NB4 (cell line): ENCODE results near the gene GFRA4.

Source experiments
- DNase-seq: peaks from one replicate; pipeline ENCODE4 v3.0.0; 2010; ENCODE audit warnings: low read depth
- H3K4me3 ChIP-seq: one replicate; pipeline ENCODE4 v1.5.1; 2011; ENCODE audit warnings: mild to moderate bottlenecking, low read depth, low read length, moderate library complexity
- CTCF ChIP-seq: IDR thresholded peaks from one replicate; pipeline ENCODE4 v1.5.1; 2012; ENCODE audit warnings: low read depth, low read length
- MAX ChIP-seq: IDR thresholded peaks from 2 replicates; pipeline ENCODE4 v1.6.1; 2011; ENCODE audit warnings: low read depth, low read length
- MYC ChIP-seq: IDR thresholded peaks from 2 replicates; pipeline ENCODE4 v1.6.1; 2011; ENCODE audit warnings: low read depth, low read length
- POLR2A ChIP-seq: IDR thresholded peaks from 2 replicates; pipeline ENCODE4 v1.6.1; 2011; ENCODE audit warnings: mild to moderate bottlenecking; ENCODE audit not compliant: insufficient read length; ENCODE audit errors: extremely low read depth

The GFRA4 gene

GRCh38 chr20:3660262-3661059 lies 2.7 kb downstream of the GFRA4 start:
- no peak for TF ChIP-seq POLR2A
- no peak for TF ChIP-seq CTCF
- no peak for TF ChIP-seq MYC
- TF ChIP-seq MAX, result no peak
- DNase-seq, result no peak
- no peak overlapping the region for H3K4me3 ChIP-seq

GRCh38 chr20:3659492-3660261 lies 3.5 kb downstream of the GFRA4 start:
- TF ChIP-seq CTCF, result no peak
- TF ChIP-seq MYC, result no peak
- H3K4me3 ChIP-seq, result no peak overlapping the region
- no peak for DNase-seq

- no peak for TF ChIP-seq MYC
- TF ChIP-seq POLR2A, result no peak
- H3K4me3 ChIP-seq, result no peak overlapping the region
- DNase-seq, result peak; percentile 34
Measured at GRCh38 chr20:3658716-3659491, 4.3 kb downstream of the GFRA4 start.

- TF ChIP-seq CTCF, result no peak
- TF ChIP-seq POLR2A, result no peak
- no peak for DNase-seq
- H3K4me3 ChIP-seq, result no peak overlapping the region
Measured at GRCh38 chr20:3658019-3658715, 5.0 kb downstream of the GFRA4 start.

GRCh38 chr20:3655131-3655405 lies 8.1 kb downstream of the GFRA4 start:
- TF ChIP-seq MYC, result no peak
- no peak for TF ChIP-seq POLR2A
- no peak for TF ChIP-seq MAX
- no peak for TF ChIP-seq CTCF
- H3K4me3 ChIP-seq, result no peak overlapping the region
- DNase-seq, result no peak

GRCh38 chr20:3654326-3655130 lies 8.7 kb downstream of the GFRA4 start:
- DNase-seq, result no peak
- TF ChIP-seq MYC (no peak), CTCF (no peak), POLR2A (no peak), MAX (no peak)
- H3K4me3 ChIP-seq, result no peak overlapping the region
